Endothelial cell of umbilical vein (primary cell): ENCODE results near the gene CDC25A.

Experiments used
- CTCF ChIP-seq, 2 donors: IDR thresholded peaks; 1 replicate in 1 of 2; 2 replicates in 1 of 2; pipeline ENCODE4 v1.5.1; 2011; ENCODE audit warnings: low read length in 2 of 2, mild to moderate bottlenecking in 2 of 2, moderate library complexity in 2 of 2, control low read depth in 1 of 2, inconsistent platforms in 1 of 2, low read depth in 1 of 2; ENCODE audit not compliant: insufficient read depth in 1 of 2; ENCODE audit errors: extremely low read depth in 1 of 2
- EZH2 ChIP-seq: IDR thresholded peaks from 2 replicates; pipeline ENCODE4 v1.6.1; 2012; ENCODE audit warnings: borderline replicate concordance, low read depth, mild to moderate bottlenecking, moderate library complexity, low read length, inconsistent platforms; ENCODE audit not compliant: severe bottlenecking
- FOS ChIP-seq: IDR thresholded peaks from 2 replicates; pipeline ENCODE4 v1.6.1; 2011; ENCODE audit warnings: mild to moderate bottlenecking, low read length, moderate library complexity, borderline replicate concordance; ENCODE audit not compliant: insufficient read depth
- GATA2 ChIP-seq: IDR thresholded peaks from 2 replicates; pipeline ENCODE4 v1.7.0; 2011; ENCODE audit warnings: low read depth, mild to moderate bottlenecking, moderate library complexity, mixed read lengths, low read length; ENCODE audit not compliant: insufficient read length, insufficient read depth
- JUN ChIP-seq: IDR thresholded peaks from 2 replicates; pipeline ENCODE4 v1.6.1; 2011; ENCODE audit warnings: borderline replicate concordance, low read depth; ENCODE audit not compliant: insufficient read length, insufficient read depth
- MAX ChIP-seq: IDR thresholded peaks from 2 replicates; pipeline ENCODE4 v1.6.1; 2011; ENCODE audit not compliant: insufficient read depth, insufficient read length
- MYC ChIP-seq: IDR thresholded peaks from one replicate; pipeline ENCODE4 v1.6.1; 2011; ENCODE audit warnings: mild to moderate bottlenecking, low read depth, low read length
- POLR2A ChIP-seq: IDR thresholded peaks from 2 replicates; pipeline ENCODE4 v1.6.1; 2012; ENCODE audit warnings: low read depth, mild to moderate bottlenecking, control low read depth, low read length
- POLR2AphosphoS5 ChIP-seq: IDR thresholded peaks from 2 replicates; pipeline ENCODE4 v1.6.1; 2012; ENCODE audit warnings: low read depth, mild to moderate bottlenecking, control low read depth, low read length, moderate library complexity; ENCODE audit not compliant: insufficient read depth

- no peak for TF ChIP-seq CTCF (IDR thresholded peaks at IDR 0.05; ENCODE audit: extremely low read depth in 1 of 2, insufficient read depth in 1 of 2, low read depth in 1 of 2, low read length in 2 of 2)
- TF ChIP-seq FOS, result no peak
- TF ChIP-seq POLR2AphosphoS5, result no peak
- TF ChIP-seq EZH2, result no peak
- TF ChIP-seq MAX, result no peak
- TF ChIP-seq POLR2A, result no peak
- no peak for TF ChIP-seq MYC
- TF ChIP-seq JUN, result no peak
- TF ChIP-seq GATA2, result no peak
Observed at GRCh38 chr3:48185129-48185528, 3.1 kb downstream of the CDC25A start.
